ENCODE measurements around the gene FRAS1. TPM values are rescaled to one million over a fixed set of nuclear protein-coding genes. Genes with fewer than 3 reads are reported as not detected.

Gene FRAS1
- total RNA-seq, 1 experiment from 2014 or later, result 13.1 TPM

DNA sequence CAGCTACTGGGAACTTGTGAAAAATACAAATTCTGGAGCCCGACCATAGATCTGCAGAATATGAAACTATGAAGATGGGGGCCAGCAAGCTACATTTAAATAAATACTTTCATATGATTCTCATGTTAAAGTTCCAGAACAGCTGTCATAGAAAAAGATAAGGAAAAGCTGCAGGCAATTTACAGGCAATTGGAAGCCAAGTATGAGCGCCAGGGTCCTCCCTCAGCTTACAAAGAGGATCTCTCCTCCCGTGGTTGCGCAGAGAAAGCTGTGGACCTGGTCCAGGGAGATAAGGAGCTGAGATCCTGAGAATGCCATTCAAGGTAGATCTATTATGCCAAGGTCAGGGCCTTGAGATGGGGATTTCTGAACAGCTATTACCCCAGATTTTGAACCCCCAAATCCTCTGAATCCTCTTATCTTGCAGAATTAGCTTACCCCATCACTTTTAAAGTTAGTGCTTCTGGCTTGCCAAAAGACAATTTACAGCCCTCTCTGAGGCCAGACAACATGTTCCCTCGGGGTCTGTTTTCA is 25.6 kb upstream of the FRAS1 start:
- no peaks in the 10 kb centered on the region for H3K36me3 ChIP-seq (ENCODE audit: low read depth)
- H3F3A ChIP-seq (ENCODE audit: insufficient read depth, low read depth), result no peaks in the 10 kb centered on the region
- BruUV-seq (replicated peaks), result no TSS peak

DNA sequence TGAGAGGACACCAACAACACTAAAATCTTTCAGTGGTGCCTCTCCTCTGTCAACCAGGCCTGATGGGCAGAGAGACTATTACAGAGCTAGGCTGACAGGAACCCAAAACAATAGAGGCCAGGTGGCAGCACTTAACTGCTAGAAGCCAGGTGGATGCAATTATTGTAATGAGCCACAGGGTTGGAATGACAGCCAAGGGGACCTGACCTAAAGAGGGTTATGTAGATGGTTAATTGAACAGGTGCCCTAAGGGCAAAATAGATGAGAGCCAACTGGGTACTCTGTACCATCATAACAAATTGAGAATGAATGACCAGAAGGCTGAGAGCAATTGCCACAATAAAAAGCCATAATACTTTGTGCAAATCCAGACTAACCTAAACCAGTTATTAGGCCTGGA is 24.7 kb upstream of the FRAS1 start:
- Histone ChIP-seq H3K79me2 (ENCODE audit: low read depth) (no peaks in the 10 kb centered on the region), H3K9me2 (ENCODE audit: insufficient read depth) (no peaks in the 10 kb centered on the region), H3K9me3 (ENCODE audit: insufficient read depth, low read depth) (no peaks in the 10 kb centered on the region), H3K4me1 (replicated peaks; ENCODE audit: insufficient read depth) (no peaks in the 10 kb centered on the region), H2AFZ (no peak overlapping the region), H3K27ac (no peak overlapping the region), H3K36me3 (ENCODE audit: low read depth) (no peaks in the 10 kb centered on the region), H3K4me3 (no peak overlapping the region), H4K20me1 (ENCODE audit: insufficient read depth) (no peaks in the 10 kb centered on the region), H3K4me2 (no peak overlapping the region), H3F3A (ENCODE audit: insufficient read depth, low read depth) (no peaks in the 10 kb centered on the region), H3K27me3 (ENCODE audit: insufficient read depth, low read depth) (no peaks in the 10 kb centered on the region)
- ChIA-PET POLR2A (ENCODE audit: unreplicated experiment) (no interaction called here), CTCF (no interaction called here)
- intact Hi-C loops (cut with micrococcal nuclease; ENCODE audit: unreplicated experiment), result no loop called here
- BruUV-seq (replicated peaks), result no TSS peak
- TF ChIP-seq, protein P1, sequence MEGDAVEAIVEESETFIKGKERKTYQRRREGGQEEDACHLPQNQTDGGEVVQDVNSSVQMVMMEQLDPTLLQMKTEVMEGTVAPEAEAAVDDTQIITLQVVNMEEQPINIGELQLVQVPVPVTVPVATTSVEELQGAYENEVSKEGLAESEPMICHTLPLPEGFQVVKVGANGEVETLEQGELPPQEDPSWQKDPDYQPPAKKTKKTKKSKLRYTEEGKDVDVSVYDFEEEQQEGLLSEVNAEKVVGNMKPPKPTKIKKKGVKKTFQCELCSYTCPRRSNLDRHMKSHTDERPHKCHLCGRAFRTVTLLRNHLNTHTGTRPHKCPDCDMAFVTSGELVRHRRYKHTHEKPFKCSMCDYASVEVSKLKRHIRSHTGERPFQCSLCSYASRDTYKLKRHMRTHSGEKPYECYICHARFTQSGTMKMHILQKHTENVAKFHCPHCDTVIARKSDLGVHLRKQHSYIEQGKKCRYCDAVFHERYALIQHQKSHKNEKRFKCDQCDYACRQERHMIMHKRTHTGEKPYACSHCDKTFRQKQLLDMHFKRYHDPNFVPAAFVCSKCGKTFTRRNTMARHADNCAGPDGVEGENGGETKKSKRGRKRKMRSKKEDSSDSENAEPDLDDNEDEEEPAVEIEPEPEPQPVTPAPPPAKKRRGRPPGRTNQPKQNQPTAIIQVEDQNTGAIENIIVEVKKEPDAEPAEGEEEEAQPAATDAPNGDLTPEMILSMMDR (conservative IDR thresholded peaks at IDR 0.05), result no peak
- TF ChIP-seq EZH2 (IDR thresholded peaks at IDR 0.05; ENCODE audit: low read depth), result no peak
- peak in 1 of 2 experiments; percentile 40 for DNase-seq

More for the DNA sequence above, 25.6 kb upstream of the FRAS1 start:
- TF ChIP-seq, protein P1 (conservative IDR thresholded peaks at IDR 0.05), result no peak
- no peak for TF ChIP-seq EZH2 (IDR thresholded peaks at IDR 0.05; ENCODE audit: low read depth)
- Histone ChIP-seq H3K79me2 (ENCODE audit: low read depth) (no peaks in the 10 kb centered on the region), H3K9me2 (ENCODE audit: insufficient read depth) (no peaks in the 10 kb centered on the region), H2AFZ (no peak overlapping the region), H3K4me1 (replicated peaks; ENCODE audit: insufficient read depth) (no peaks in the 10 kb centered on the region), H3K4me2 (no peak overlapping the region), H3K27me3 (ENCODE audit: insufficient read depth, low read depth) (no peaks in the 10 kb centered on the region), H4K20me1 (ENCODE audit: insufficient read depth) (no peaks in the 10 kb centered on the region), H3K4me3 (no peak overlapping the region), H3K27ac (no peak overlapping the region), H3K9me3 (ENCODE audit: insufficient read depth, low read depth) (no peaks in the 10 kb centered on the region)
- POLR2A ChIA-PET (ENCODE audit: unreplicated experiment), result no interaction called here
- intact Hi-C loops (cut with micrococcal nuclease; ENCODE audit: unreplicated experiment), result no loop called here
- CTCF ChIA-PET, result no interaction called here
- DNase-seq, result no peak

DNA sequence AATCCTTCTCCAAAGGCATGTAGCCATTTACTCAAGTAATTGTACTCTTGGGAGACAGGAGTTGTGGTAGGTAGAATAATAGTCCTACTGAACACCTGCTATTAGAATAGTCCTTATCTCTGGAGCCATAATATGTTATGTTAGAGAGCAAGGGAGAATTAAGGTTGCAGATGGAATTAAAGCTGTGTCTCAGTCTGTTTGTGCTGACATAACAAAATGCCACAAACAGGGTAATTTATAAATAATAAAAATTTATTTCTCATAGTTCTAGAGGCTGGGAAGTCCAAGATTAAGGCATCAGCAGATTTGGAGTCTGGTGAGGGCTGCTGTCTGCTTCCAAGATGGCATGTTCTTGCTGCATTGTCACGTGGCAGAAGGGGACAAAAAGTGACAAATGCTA is 24.2 kb upstream of the FRAS1 start:
- intact Hi-C loops (cut with micrococcal nuclease; ENCODE audit: unreplicated experiment), result no loop called here
- no peak overlapping the region for H3K4me2 ChIP-seq
- H4K20me1 ChIP-seq (ENCODE audit: insufficient read depth), result no peaks in the 10 kb centered on the region
- no peaks in the 10 kb centered on the region for H3K79me2 ChIP-seq (ENCODE audit: low read depth)
- H2AFZ ChIP-seq, result no peak overlapping the region
- DNase-seq, result no peak
- ChIA-PET POLR2A (ENCODE audit: unreplicated experiment) (no interaction called here), CTCF (no interaction called here)
- H3K4me3 ChIP-seq, result no peak overlapping the region
- H3K27ac ChIP-seq, result no peak overlapping the region
- no peak for TF ChIP-seq EZH2 (IDR thresholded peaks at IDR 0.05; ENCODE audit: low read depth)
- TF ChIP-seq, protein P1 (conservative IDR thresholded peaks at IDR 0.05), result no peak
- no peaks in the 10 kb centered on the region for H3K9me2 ChIP-seq (ENCODE audit: insufficient read depth)
- no peaks in the 10 kb centered on the region for H3K9me3 ChIP-seq (ENCODE audit: insufficient read depth, low read depth)
- no TSS peak for BruUV-seq (replicated peaks)
- H3K27me3 ChIP-seq (ENCODE audit: insufficient read depth, low read depth), result no peaks in the 10 kb centered on the region
- H3F3A ChIP-seq (ENCODE audit: insufficient read depth, low read depth), result no peaks in the 10 kb centered on the region
- H3K36me3 ChIP-seq (ENCODE audit: low read depth), result no peaks in the 10 kb centered on the region
- no peaks in the 10 kb centered on the region for H3K4me1 ChIP-seq (replicated peaks; ENCODE audit: insufficient read depth)
